GM12864 (cell line): ENCODE measurements around the gene KRTAP1-5.
"Not testable (repeated sequence)": the region's sequence is repeated elsewhere in the genome, so short reads cannot be mapped to it uniquely, and the experiment has no call there.

Experiments
- DNase-seq: peaks from one replicate; pipeline ENCODE4 v3.0.0-alpha.2; 2011; ENCODE audit warnings: low read depth
- H3K4me3 ChIP-seq: 2 replicates; pipeline ENCODE4 v1.5.1; 2011; ENCODE audit warnings: mild to moderate bottlenecking, low read depth, low read length, control low read depth
- CTCF ChIP-seq: IDR thresholded peaks from 2 replicates; pipeline ENCODE4 v1.5.1; 2011; ENCODE audit warnings: low read depth, mild to moderate bottlenecking, moderate library complexity, low read length, control low read depth, inconsistent platforms; ENCODE audit errors: missing control alignments

Gene KRTAP1-5

GRCh38 chr17:41001795-41002194, 25.2 kb downstream of the KRTAP1-5 start:
- H3K4me3 ChIP-seq = no peak overlapping the region
- no peak for DNase-seq
- TF ChIP-seq CTCF = no peak

GRCh38 chr17:40999563-40999962, 27.4 kb downstream of the KRTAP1-5 start, which contains the start of gene KRTAP3-2:
TSS of gene KRTAP3-2 (minus strand) at chr17:40999906. CDS start at chr17:40999853, 53 bp downstream.
- not testable (repeated sequence) for H3K4me3 ChIP-seq, DNase-seq

- TF ChIP-seq CTCF = no peak
- H3K4me3 ChIP-seq = no peak overlapping the region
- no peak for DNase-seq
These were observed 29.6 kb downstream of the KRTAP1-5 start for GRCh38 chr17:40997361-40997760.

- no peak for TF ChIP-seq CTCF
- DNase-seq = no peak
- H3K4me3 ChIP-seq = no peak overlapping the region
These were observed 30.2 kb downstream of the KRTAP1-5 start for GRCh38 chr17:40996829-40997228.

- no peak for TF ChIP-seq CTCF
- no peak overlapping the region for H3K4me3 ChIP-seq
- DNase-seq = no peak
These were observed 31.9 kb downstream of the KRTAP1-5 start for GRCh38 chr17:40995116-40995515.

GRCh38 chr17:40993839-40994238, 33.2 kb downstream of the KRTAP1-5 start, which contains the start of gene KRTAP3-3:
TSS of gene KRTAP3-3 (minus strand) at chr17:40994164. CDS start at chr17:40994097, 67 bp downstream.
- DNase-seq = no peak
- no peak for TF ChIP-seq CTCF

GRCh38 chr17:40993084-40993483, 33.9 kb downstream of the KRTAP1-5 start:
- no peak overlapping the region for H3K4me3 ChIP-seq
- DNase-seq = no peak
- no peak for TF ChIP-seq CTCF

More at GRCh38 chr17:40993839-40994238, 33.2 kb downstream of the KRTAP1-5 start, which contains the start of gene KRTAP3-3:
- no peak within 1 kb of the TSS for H3K4me3 ChIP-seq
